NCI-H1930 (cell line): ENCODE data around the gene C5orf58.

Source experiments
- DNase-seq, 2 experiments: peaks; one replicate each; lab custom pipeline; 2025; lab: John Stamatoyannopoulos, UW

C5orf58 gene

GRCh38 chr5:170256571-170256970 is 23.8 kb downstream of the C5orf58 start:
- no peak for DNase-seq

DNA sequence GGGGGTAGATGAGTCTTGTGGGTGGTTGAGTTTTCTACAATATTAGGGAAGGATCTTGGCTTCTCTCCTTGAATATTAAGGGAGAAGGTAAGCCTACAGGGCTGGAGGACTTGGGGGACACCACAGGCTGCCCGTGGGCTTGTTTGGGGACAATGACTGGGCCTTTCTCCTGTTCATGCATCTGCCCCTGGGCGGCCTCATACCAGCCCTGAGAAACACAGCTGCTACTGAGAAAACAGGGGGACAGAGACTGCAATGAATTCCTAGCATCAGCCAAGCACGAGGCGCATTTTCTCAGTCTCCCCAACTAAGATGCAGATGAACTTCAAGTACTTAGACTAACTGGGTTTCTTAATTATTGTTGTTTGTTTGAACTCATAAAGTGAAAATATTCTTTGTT is 24.6 kb downstream of the C5orf58 start:
- no peak for DNase-seq

DNA sequence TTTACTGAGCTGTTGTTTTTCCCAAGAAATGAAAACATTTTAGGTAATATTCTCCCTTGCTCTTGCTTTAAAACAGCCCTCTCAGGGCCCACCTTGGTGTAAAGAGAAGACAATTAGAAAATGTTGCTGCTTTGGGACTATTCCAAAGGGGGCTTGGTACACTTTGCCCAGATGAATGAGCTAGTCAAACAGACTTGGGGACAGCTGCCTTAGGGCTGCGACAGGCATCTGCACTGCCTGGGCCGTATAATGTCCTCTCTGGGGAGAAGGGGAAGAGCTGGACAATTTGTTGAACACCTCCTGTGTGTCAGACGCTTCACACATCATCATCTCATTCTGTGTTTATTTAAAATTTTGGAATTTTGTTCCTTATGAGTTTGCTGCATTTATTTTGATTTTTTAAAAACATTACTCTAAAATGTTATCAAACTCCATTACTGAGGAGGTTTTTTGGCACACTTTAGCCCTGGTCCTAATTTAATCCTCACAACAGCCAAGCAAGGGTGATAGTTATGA is 28.8 kb downstream of the C5orf58 start:
- no peak for DNase-seq

DNA sequence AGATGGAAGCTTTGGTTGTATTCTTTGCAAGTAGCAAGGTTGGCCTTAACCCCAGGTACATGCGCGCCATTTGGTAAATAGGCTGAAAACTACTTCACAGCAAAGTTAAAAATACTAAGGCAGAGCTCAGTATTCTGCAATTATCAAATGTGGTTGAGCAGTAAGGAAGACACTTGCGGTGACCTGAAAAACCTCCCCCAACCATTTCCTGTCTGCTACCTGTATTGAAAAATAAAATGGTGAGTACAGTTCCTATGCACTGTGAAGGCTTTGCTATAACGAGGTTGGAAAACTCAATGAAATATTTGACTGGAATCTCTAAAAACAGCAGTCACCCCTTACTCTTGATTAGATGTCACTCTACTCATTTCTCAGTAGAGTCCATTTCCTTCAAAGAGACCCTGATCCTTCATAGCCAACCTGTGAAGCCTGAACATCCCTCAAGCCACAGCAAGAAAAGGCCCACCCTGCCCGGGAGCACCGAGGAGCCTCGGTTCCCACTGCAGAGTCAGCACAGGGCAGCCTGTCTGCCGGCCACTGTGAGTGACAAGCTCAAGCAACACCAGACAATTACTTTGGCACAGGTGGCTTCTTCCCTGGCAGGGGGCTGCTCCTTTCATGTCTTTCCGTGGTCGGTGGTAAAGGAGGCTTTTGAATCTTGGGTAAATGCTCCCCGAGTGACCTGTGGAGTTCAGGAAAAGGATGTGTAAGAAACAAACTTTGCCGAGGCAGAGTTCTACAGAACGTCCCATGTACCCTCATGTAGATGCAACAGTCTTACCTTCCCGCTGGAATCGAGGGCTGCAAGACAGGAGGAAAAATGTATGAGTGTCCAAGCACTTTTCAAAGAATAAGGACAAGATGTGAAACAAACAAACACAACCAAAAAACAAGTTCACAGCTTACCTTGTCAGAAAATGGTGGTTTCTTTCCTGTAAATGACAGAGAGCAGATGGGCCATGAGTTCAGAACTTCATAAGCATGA is 29.6 kb downstream of the C5orf58 start:
- no peak for DNase-seq

DNA sequence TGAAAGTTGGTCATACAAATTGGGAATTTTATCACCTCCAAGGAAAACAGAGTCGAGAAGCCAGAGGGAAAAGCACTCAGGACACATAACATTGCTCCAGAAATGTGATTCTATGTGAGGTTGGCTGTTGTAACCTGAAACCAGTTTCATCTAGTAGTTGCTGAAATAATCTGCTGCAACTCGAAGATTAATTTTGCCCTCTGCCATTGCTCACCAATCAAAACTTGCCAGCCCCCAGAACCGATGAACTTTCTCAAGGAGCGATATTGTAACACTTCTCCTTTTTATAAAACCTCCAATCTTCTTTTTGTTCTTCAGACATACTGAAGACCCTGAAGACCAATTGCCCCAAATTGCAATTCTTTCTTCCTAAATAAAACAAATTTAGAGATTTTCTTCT is 31.1 kb downstream of the C5orf58 start:
- no peak for DNase-seq

- no peak for DNase-seq
Measured at GRCh38 chr5:170265522-170265921, 32.7 kb downstream of the C5orf58 start.

DNA sequence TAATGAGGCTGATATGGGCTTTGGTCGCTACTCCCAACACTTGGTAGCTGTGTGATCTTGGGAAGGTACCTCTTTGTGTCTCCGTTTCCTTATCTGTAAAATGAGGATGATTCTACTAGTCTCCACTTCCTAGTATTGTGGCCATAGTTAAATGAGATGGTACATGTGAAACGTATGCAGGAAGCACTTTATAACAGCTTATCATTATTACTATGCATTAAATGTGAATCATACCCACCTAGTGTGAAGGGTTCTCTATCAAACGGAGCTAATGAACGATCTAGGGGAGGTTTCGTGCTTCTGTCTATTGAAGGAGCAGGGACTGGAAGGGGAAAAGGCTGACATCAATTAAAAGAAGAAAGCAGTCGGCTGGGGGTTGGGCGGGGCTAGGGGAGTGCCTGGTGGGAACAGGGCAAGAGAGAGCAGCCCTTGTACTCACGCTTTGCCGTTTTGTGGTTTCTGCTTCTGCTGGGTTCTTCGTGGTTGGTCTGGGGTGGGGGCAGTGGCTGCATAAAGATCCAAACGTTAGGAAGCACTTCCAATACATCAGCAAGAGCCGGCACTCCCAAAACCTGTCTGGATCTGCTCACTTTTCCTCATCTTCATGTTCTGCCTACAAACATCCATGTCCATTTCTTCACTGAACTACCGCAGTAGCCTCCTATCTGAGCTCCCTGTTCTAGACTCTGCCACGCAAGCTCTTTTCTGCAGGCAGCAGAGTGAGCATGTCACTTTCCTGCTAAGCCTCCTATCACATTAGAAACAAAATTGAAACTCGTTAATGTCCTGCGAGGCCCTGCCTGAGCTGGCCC is 34.0 kb downstream of the C5orf58 start:
- no peak for DNase-seq

GRCh38 chr5:170267431-170268152 is 34.8 kb downstream of the C5orf58 start:
- DNase-seq = peak; percentile 14 to 24

GRCh38 chr5:170268153-170268689 is 35.4 kb downstream of the C5orf58 start:
- no peak for DNase-seq

GRCh38 chr5:170268884-170269283 is 36.1 kb downstream of the C5orf58 start:
- DNase-seq = no peak

DNA sequence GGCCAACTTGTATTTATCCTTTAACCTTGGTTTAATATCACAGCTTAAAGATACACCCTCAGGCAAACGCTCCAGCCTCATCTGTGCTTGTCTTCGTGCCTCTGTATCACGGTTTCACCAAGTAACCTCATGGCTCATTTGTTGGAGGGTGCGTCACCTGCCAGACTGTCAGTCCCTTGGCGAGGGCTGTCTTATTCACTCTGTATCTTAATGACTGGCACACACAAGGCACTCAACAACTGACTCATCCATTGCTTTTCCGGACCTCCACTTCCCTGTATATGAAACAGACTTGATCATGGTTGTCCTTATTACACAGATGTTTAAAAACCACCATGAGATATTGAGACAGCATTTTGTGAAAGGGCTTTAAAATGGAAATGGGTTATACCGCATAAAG is 36.8 kb downstream of the C5orf58 start:
- DNase-seq = no peak

GRCh38 chr5:170270293-170271069 is 37.7 kb downstream of the C5orf58 start:
- DNase-seq = no peak

DNA sequence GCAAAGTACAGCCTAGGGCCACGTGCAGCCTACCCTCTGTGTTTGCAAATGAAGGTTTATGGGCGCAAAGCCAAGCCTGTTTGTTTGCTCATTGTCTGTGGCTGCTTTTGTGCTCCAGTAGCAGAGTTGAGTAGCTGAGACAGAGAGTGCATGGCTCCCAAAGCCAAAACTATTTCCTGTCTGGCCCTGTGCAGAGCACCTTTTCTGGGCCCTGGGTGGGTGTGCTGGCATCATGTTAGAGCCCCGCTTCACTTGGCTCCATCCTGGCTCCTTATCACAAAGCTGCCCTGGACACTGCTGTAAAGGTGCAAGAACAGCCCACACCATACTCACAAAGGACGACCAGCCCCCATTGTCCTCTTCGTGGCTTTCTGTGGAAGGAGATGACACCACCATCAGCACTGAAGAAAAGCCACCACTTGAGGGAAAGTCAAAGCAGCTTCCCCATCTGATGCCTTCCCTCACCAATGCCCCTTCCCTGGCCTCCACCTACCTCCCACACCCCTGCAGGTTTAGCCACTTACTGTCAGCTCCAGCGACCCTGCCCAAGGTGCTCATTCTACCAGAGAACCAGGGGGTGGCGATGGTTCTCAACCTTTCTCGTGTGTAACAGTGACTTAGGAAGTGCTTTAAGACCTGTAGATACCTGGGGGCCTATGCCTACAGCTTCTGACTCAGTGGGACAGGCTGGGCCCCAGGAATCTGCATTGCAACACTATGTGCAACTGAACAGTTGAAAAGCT is 41.4 kb downstream of the C5orf58 start:
- DNase-seq = peak in 1 of 2 experiments; percentile 1

DNA sequence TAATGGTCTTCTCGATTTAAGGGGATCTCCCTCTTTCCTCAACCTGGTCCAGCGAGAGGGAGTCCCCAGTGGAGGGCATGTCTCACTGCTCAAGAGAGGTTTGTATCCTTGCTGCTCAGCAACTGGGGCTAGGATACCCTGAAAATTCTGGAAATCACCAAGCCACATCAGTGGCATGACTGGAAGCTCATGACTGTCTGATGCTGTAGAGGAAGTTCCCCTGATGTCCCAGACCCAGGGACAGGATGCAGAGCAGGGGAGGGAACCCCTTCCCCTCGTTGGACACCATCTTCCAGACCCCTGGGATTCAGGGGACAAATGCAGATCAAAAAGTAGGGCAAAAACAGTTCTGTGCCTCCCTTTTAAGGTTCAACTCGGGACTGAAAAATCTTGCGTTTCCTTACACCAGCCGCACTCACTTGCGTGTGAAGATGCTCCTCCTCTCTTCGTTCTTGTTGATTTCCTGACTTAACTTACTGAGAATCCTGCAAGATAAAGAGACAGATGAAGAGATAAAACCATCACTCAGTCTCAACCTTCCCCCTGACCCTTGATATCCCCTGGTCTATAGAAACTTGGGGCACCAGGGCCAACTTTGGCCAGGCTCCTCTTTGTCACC is 42.7 kb downstream of the C5orf58 start:
- DNase-seq = no peak

GRCh38 chr5:170276140-170276539 is 43.4 kb downstream of the C5orf58 start:
- DNase-seq = no peak

DNA sequence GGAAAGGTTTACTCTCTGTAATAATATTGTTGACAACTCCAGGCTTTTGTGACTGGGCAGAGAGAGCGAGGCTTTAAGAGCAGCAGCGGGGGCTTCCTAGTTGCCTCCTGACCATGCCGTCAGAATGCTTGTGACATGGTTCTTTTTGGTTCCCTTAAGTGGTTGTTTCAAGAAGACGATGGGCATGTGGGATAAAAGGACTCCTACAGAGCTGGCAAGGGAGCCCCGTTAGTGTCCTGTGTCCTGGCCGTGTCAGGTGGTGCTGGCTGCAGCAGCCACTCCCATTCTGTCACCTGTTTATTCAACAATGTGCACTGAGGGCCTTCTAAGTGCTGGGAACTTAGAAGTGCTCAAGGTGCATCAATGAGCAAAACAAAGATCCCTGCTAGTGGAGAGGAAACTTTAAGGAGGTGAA is 45.1 kb downstream of the C5orf58 start:
- DNase-seq = no peak

DNA sequence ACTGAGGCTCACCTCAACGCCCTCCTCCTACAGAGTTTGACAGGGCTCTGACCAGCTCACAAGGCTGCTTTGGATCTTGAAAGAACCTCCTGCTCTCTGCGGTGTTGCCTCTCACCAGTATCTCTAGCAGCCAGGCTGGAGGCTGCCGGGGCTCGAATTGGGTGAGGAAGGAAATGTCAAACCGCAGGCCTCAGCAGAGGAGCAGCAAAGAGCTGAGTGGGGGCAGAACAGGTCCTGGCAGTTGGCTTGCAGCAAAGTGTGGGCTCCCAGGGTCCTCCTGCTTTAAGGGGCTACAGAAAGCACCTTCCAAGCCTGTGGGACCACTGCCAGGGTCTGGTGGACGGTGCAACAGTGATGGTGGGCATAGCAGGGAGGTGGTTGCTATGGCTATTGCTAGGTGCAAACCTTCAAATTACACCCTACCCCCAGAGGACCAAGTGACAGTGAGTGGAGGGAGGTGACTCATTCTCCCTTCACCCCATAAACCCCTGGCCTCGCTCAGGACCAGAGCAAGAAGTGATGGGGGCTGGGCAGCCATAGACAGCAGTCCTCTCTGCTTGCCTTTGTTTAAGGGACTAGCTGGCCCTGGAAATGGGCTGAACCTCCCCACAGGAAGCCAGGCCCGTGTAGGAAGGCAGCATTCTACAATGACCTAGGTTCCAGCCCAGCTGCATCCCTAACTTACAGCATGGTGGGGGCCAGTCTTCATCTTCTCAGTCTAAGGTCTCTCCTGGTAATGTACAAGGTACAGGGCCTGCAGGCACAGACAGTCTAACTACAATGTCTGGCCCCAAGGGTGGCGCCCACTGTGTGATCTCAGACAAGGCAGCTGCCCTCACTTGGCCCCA is 46.0 kb downstream of the C5orf58 start:
- no peak for DNase-seq

DNA sequence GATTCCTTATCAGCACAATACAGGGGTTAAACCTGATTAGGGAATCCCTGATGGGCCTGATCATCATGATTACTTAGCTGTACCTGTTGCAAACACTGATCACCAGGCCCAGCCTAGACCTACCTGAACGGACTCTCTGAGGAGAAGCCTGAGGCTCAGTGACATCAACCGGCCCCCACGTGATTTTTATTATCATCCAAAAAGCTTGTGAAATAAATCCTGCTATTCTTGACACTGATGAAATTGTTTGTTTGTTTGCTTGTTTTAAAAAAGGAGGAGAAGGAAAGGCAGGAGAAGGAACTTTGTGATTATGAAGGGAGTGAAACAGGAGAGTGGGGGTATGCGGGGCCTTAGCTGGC is 46.7 kb downstream of the C5orf58 start:
- no peak for DNase-seq

DNA sequence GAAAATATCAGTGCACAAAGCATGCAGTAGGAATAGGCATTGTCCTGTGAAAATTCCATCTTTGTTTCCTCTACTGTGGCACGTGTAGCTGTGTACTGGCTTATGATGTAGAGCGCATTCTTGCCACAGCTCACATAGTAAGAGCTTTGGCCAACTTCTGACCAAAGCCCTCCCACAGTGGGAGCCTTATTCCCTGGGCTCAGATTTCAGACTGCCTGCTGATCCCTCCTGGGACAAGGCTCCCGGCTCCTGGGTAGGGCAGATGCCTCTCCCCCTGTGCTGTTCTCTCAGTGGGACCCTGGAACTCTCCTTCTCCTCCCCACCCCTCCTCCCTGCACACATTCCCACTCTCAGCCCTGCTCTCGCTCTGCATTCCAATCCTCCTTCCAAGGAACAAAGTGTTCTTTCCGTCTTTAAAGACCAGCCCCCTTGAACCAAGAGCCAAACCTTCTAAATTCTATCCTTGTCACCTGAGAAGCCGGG is 47.3 kb downstream of the C5orf58 start:
- DNase-seq = no peak
